NCI-H2171 (cell line): ENCODE results near the gene SLC39A5.

Experiments used
- DNase-seq: peaks from one replicate; lab custom pipeline; 2025; lab: John Stamatoyannopoulos, UW

Gene SLC39A5

DNA sequence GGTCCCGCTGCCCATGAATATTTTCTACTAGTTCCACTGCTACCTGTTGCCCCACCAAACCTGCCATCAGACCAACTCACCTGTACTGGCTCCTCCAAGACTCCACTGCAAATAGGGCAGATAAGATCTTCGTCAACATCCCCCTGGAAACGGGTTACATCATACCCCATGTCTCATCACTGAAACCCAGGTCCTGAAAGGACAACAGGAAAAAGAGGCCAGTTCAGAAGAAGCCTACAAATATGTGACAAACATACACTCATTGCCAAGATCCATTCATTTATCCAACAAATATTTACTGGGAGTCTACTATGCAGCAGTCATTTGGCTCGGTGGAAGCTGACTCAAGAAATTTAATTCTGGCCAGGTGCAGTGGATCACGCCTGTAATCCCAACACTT lies 16.0 kb upstream of the SLC39A5 start:
- no peak for DNase-seq

GRCh38 chr12:56216461-56216860 lies 13.4 kb upstream of the SLC39A5 start:
- no peak for DNase-seq

DNA sequence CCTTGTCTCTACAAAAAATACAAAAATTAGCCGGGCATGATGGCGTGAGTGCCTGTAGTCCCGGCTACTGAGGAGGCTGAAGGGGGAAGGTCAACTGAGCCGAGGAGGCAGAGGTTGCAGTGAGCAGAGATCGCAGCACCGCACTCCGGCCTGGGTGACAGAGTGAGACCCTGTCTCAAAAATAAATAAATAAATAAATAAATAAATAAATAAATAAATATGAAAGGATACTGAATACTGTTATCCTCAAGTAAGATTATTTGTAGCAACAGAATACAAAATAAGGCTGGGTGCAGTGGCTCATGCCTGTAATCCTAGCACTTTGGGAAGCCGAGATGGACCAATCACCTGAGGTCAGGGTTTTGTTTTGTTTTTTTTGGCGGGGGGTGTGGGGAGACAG lies 10.0 kb upstream of the SLC39A5 start:
- no peak for DNase-seq

GRCh38 chr12:56220611-56221231 lies 9.1 kb upstream of the SLC39A5 start:
- DNase-seq, result no peak

DNA sequence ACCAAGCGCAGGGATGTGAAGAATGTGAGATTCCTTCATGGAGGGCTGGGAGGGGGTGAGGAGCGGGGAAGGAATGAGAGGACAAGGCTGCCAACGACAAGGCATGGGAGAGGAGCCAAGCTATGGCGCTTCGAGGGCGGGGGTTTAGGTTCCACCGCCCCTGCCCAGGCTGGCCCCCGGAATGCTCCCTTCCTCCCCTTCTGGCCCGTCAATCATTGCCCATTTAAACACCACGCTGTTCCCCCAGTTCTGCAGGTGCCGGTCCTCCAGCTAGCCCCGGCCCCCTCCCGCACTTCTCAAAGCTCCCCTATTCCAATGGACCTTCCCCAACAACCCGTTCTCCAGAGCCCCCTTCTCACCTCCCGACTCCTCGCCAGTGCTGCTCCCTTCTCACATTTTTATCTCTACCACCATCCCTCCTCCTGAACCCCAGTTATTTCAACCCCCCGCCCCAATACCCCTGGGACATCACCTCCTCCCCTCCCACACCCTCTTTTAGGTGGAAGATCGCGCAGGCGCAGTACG lies 8.6 kb upstream of the SLC39A5 start:
- DNase-seq, result peak; percentile 86

DNA sequence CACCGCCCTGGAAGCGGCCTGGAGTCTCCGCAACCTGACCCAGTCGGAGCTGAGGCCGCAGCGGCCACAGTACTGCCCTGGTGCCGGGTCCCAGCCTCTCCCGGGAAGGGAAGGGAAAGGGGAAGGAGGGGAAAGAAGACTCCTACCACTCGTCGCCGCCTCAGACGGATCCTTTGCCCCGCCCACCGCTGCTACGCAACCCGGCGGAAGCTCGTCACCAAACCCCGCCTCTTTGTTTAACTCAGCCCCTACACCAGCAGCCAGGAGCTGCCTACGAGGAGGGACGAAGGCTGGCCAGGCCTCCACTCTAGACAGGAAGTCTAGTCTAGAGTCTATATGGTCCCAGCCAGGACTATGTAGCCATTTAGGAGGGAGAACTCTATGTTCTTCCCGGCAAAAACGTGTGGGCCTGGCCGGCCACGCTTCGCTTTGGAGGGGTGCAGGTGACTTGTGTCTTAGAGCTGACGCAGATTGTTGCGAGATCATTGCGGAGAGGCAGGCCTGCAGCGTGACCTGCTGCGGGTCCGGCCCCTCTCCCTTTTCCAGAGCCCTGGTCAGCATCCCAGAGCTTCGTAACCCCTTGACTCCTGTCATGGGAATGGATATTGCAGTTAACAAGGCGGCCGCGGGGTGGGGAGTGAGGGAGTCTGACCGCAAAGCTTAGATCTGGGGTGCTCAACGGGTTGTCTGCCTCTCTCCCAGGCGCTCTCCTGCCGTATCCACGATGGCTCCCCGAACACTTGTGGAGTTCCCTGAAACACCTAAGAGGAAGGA lies 7.9 kb upstream of the SLC39A5 start, which contains the start of gene RNF41:
TSS of gene RNF41 (minus strand) at position 166 of the 774 bp plus-strand sequence. CDS start 7,875 bp downstream, outside the sequence.
- peak; percentile 95 for DNase-seq

GRCh38 chr12:56222531-56222895 lies 7.3 kb upstream of the SLC39A5 start:
- no peak for DNase-seq

GRCh38 chr12:56223571-56224101 lies 6.2 kb upstream of the SLC39A5 start:
- no peak for DNase-seq

GRCh38 chr12:56224102-56224701 lies 5.6 kb upstream of the SLC39A5 start, which contains the start of gene NABP2:
NABP2 (plus strand) TSS chr12:56224342; CDS start chr12:56224857, 515 bp downstream.
- DNase-seq, result peak; percentile 95

- DNase-seq, result no peak
Observed at GRCh38 chr12:56224954-56225353, 4.9 kb upstream of the SLC39A5 start.

- no peak for DNase-seq
Observed at GRCh38 chr12:56229082-56229481, 769 bp upstream of the SLC39A5 start.

DNA sequence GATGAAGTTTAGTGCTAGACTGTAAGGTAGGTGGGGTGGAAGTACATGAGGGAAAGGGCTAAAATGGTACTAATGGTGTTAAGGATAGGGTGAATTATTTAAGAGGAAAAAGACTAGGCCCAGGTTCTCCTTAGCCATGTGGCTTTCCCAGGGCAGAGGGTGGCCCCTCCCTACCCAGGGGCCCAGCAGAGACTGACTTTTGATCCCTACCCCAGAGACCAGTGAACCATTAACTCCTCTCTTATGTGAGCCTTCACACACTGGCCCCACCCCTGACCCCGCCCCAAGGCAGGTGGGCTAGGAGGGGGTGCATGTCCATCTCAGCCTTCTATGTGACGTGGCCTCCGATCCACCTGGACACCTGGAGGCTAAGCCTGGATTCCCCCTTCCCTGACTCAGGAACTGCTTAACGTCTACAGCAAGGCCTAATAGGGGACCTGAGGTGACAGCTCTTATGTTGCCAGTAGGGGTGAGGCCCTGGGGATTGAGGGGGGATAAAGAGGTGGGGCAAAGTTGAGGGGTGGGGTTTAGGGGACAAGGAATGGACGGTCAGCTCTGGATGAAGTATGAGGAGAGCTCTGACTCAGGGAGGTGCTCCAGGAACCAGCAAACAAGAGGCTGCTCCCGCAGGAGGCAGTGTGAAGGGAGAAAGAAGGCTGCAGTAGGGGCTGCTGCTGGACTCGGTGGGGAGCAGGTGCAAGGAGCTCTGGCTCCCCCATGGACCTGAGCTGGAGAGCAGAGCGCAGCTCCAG lies 757 bp downstream of the SLC39A5 start:
- no peak for DNase-seq

GRCh38 chr12:56231184-56231582 lies 1.3 kb downstream of the SLC39A5 start:
- no peak for DNase-seq

DNA sequence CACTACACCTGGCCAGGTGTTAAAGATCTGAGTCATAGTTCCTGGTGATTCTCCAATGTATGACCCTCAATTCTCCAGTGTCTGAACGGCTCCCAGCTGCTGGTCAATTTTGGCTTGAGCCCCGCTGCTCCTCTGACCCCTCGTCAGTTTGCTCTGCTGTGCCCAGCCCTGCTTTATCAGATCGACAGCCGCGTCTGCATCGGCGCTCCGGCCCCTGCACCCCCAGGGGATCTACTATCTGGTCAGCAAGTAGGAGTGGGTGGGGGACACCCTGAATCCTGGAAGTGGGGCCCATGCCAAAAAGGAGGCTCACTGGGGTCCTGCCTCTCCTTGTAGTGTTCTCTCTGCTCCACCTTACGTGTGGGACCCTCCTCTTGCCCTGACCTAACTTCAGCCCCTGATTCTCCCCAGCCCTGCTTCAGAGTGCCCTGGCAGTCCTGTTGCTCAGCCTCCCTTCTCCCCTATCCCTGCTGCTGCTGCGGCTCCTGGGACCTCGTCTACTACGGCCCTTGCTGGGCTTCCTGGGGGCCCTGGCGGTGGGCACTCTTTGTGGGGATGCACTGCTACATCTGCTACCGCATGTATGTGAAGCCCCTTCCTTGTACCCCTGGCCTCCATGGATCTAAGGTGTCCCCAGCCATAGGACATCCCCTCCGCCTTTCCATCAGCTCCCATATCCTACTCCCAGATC lies 5.0 kb downstream of the SLC39A5 start:
- DNase-seq, result no peak

- DNase-seq, result no peak
Observed at GRCh38 chr12:56236091-56236490, 6.2 kb downstream of the SLC39A5 start.

DNA sequence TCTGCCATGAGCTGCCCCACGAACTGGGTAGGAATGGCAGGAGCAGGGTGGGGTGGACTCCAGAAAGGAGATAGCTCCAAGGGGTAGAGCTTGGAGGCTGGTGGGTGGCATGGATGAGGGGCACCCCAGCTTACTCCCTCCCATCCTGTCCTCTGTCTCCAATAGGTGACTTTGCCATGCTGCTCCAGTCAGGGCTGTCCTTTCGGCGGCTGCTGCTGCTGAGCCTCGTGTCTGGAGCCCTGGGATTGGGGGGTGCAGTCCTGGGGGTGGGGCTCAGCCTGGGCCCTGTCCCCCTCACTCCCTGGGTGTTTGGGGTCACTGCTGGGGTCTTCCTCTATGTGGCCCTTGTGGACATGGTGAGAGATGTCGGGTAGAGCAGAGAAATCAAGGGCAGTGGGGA lies 7.1 kb downstream of the SLC39A5 start:
- no peak for DNase-seq

DNA sequence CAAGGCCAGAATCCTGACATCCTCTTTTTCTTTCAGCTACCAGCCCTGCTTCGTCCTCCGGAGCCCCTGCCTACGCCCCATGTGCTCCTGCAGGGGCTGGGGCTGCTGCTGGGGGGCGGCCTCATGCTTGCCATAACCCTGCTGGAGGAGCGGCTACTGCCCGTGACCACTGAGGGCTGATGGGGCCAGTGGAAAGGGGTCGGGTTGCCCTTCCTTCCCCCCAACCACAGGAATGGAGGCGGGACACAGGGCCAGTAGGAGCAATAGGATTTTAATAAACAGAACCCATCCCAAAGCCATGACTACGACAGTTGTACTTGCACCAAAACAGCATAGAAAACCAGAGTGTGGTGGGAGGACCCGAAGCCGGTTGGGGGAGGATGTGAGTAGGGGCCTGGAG lies 7.7 kb downstream of the SLC39A5 start:
- DNase-seq, result no peak

GRCh38 chr12:56241424-56242303 lies 11.8 kb downstream of the SLC39A5 start:
- no peak for DNase-seq

DNA sequence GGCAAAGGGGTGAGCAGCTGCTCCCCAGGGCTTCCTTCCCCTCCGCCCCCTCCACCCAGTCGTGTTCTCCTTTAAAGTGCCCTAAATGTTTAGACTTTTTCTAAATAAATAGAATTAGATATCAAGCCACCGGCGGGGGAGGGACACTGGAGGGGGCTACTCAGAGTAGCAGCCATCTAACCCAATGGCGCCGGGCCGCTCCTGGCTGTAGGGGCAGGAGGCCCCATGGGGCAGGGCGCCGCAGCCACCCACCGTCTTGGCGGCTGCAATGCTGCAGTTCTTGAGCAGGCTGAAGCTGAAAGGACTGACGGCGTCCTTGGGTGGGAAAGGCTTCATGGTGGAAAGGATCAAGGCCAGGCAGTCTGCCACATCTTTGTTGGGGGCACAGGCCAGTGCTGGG lies 13.1 kb downstream of the SLC39A5 start:
- no peak for DNase-seq

DNA sequence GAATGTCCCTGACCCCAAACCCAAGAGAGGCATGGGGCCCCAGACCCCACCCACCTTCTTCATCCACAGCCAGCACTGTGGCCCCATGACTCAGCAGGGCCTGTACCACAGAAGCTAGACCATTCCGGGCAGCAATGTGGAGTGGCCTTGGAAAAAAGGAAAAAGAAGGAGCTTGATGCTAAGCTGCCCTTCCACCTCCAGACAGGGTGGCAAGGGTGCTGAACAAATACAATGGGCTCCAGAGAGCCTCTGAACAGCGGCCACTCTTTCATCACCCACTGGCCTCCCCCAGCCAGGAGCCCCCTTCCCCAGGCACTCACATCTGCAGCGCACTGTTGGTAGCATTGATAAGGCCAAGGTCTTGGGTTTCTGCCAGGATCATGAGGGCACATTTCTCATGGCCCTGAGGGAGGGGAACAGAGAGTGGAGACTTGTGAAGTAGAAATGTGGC lies 13.9 kb downstream of the SLC39A5 start:
- no peak for DNase-seq
